Suprapubic skin (tissue), 3 donors: Measurements from ENCODE around the gene CACNG6.

ENCODE experiments used
- CTCF ChIP-seq, 2 donors: fragments of 200-600 bp in 1 of 2; fragments of 450-650 bp in 1 of 2; sonication (generic) in 1 of 2; IDR thresholded peaks; one replicate each; pipeline ENCODE4 v1.5.1; 2016 to 2019; ENCODE audit warnings: antibody characterized with exemption in 2 of 2, mild to moderate bottlenecking in 1 of 2, moderate library complexity in 1 of 2
- EP300 ChIP-seq: sonication (generic); formaldehyde crosslinking; IDR thresholded peaks from one replicate; pipeline ENCODE4 v1.6.1; 2017; ENCODE audit warnings: antibody characterized with exemption

DNA sequence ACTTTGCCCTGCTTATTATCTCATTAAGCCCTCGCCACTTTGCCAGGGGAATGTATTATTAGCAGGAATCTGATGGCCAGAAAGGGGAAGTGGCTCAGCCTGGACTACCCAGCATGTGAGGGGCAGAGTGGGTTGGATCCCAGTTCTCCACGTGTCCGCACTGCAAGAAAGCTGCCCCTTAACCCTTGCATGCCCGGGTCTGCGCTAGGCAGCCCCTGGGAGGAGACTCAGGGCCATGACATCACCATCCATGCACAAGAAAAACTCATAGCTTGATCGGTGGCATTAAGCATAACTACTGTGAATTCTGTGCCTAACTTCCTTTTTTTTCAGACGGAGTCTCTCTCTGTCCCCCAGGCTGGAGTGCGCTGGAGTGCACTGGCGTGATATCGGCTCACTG, 19.8 kb upstream of the CACNG6 start:
- TF ChIP-seq EP300 (no peak), CTCF (IDR thresholded peaks at IDR 0.05) (no peak)
